ENCODE measurements around the gene LIMS1.

LIMS1 gene

DNA sequence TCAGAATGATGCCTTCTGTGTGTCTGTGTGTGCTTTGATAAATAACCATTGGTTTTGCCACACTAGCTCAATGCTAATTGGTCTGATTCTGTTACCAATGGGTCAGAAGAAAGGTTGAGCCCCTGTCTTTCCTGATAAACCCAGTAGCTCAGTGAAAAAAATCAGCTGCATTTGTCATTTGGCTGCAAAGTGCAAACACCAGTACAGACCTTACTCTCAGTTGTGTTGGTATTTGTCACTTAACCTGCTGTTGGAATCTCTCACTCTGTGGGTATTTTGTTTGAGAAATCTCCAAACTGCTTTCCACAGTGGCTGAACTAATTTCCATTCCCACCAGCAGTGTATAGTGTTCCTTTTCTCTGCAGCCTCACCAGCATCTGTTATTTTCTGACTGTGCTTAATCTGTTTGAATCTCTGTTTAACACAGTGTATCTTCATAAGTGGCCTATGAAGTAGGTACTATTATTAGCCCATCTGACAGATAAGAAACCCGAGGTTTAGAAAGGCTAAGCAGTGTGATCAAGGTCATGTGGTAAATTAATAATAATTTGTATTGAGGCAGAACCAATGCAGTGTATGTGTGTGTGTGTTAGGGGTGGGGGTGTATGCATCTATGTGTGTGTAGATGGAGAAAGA, 26.7 kb downstream of the LIMS1 start:
- Mint-ChIP-seq H3K4me1 (peaks cover 6% of the 10 kb centered on the region), H3K27me3 (no peaks in the 10 kb centered on the region), H3K36me3 (no peaks in the 10 kb centered on the region), H3K4me3 (no peak overlapping the region), H3K27ac (no peak overlapping the region), H3K9me3 (no peaks in the 10 kb centered on the region)
- no peak for DNase-seq
- CTCF ChIA-PET: no interaction called here

DNA sequence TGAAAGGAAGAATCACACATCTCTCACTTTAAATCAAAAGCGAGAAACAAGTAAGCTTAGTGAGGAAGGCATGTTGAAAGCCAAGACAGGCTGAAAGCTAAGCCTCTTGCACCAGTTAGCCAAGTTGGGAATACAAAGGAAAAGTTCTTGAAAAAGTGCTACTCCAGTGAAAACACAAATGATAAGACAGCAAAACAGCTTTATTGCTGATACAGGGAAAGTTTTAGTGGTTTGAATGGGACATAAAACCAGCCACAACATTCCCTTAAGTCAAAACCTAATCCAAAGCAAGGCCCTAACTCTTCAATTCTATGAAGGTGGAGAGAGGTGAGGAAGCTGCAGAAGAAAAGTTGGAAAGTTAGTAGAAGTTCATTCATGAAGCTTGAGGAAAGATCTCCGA, 28.0 kb downstream of the LIMS1 start:
- H3K27me3 Mint-ChIP-seq: no peaks in the 10 kb centered on the region
- no peaks in the 10 kb centered on the region for H3K9me3 Mint-ChIP-seq
- CTCF ChIA-PET: interaction anchor here (1.0 kb wide), 1 partner anchor 22 kb away, joined by 3 read pairs; no protein-coding TSS in a partner anchor

DNA sequence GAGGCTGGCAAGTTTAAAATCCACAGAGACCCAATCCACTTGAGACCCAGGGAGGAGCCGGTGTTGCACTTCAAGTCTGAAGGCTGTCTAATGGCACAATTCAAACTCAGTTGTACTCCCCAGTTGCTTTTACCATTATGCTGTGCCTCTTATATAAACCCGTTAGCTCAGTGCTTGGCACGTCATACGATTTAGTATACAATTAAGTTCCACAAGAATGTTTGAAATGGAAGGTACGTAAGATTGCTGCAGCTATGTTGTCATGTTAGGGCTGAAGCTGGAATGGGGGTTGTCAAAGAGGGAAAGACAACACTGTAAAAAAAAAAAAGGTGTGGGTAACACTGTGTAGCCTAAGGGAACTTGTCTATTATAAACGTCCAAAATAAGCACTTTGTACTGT, 30.2 kb downstream of the LIMS1 start:
- CTCF ChIA-PET: no interaction called here
- no peak overlapping the region for H3K27ac Mint-ChIP-seq
- no peaks in the 10 kb centered on the region for H3K27me3 Mint-ChIP-seq
- H3K9me3 Mint-ChIP-seq: no peaks in the 10 kb centered on the region
- peaks cover 2% of the 10 kb centered on the region for H3K36me3 Mint-ChIP-seq
- peaks cover 9% of the 10 kb centered on the region for H3K4me1 Mint-ChIP-seq
- no peak overlapping the region for H3K4me3 Mint-ChIP-seq
- no peak for DNase-seq

More for the DNA sequence above, 28.0 kb downstream of the LIMS1 start:
- DNase-seq: no peak
- peaks cover 9% of the 10 kb centered on the region for H3K4me1 Mint-ChIP-seq
- H3K4me3 Mint-ChIP-seq: no peak overlapping the region
- no peaks in the 10 kb centered on the region for H3K36me3 Mint-ChIP-seq
- H3K27ac Mint-ChIP-seq: no peak overlapping the region

GRCh38 chr2:108565778-108566375, 31.6 kb downstream of the LIMS1 start:
- Mint-ChIP-seq H3K36me3 (peaks cover 2% of the 10 kb centered on the region), H3K9me3 (no peaks in the 10 kb centered on the region), H3K27me3 (no peaks in the 10 kb centered on the region), H3K4me3 (no peak overlapping the region), H3K4me1 (peaks cover 9% of the 10 kb centered on the region), H3K27ac (peak overlapping the region; percentile 70)
- CTCF ChIA-PET: interaction anchor here (1.0 to 1.8 kb wide), 3 partner anchors 18 to 71 kb away, joined by 3 to 7 read pairs (median 6); no protein-coding TSS in a partner anchor
- no peak for DNase-seq

DNA sequence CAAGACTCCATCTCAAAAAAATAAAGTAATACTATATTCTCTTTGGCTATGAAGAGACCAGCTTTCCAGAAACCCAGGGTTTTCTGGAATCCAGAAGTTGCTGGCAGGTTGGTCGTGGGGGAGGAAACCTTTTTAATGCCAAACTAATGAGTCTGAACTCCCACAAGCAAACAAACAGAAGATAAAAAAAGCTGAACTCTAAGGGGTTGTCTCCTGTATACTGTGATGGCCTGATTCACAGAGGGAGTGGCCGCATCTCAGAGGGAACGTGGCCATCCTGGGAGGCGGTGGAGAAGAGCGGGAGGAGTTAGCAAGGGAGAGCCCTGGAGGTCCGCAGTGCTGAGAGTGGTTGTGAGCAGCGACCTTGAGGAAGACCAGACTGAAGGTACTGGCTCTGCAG, 36.1 kb downstream of the LIMS1 start:
- CTCF ChIA-PET: interaction anchor here (1.2 kb wide), 1 partner anchor 18 kb away, joined by 3 read pairs; no protein-coding TSS in a partner anchor
- no peak overlapping the region for H3K27ac Mint-ChIP-seq
- H3K36me3 Mint-ChIP-seq: peaks cover 2% of the 10 kb centered on the region
- H3K9me3 Mint-ChIP-seq: no peaks in the 10 kb centered on the region
- DNase-seq: no peak
- H3K4me1 Mint-ChIP-seq: peaks cover 9% of the 10 kb centered on the region
- no peaks in the 10 kb centered on the region for H3K27me3 Mint-ChIP-seq
- no peak overlapping the region for H3K4me3 Mint-ChIP-seq

DNA sequence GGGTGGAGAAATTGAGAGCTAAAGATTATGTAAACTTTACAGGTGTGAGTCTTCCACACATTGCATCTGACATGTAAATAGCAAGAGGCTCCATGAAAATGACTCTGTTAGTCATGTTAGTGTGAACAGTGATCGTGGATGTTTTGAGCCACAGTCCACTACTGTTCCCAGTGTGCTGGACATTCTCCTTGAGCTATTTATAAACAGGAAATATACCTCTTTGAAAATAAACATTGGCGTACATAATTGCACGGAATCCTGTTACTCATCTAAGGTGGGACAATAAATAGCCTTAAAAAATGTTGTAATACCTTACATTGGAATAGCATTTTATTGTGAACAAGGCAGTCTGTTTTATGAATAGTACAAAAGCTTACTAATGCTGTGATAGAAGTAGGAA, 37.0 kb downstream of the LIMS1 start:
- DNase-seq: no peak
- peaks cover 2% of the 10 kb centered on the region for H3K4me1 Mint-ChIP-seq
- H3K9me3 Mint-ChIP-seq: no peaks in the 10 kb centered on the region
- CTCF ChIA-PET: interaction anchor here (0.9 to 1.2 kb wide), 3 partner anchors 17 to 65 kb away, joined by 3 to 5 read pairs (median 3); no protein-coding TSS in a partner anchor
- H3K27me3 Mint-ChIP-seq: no peaks in the 10 kb centered on the region
- no peak overlapping the region for H3K27ac Mint-ChIP-seq
- no peak overlapping the region for H3K4me3 Mint-ChIP-seq
- peaks cover 2% of the 10 kb centered on the region for H3K36me3 Mint-ChIP-seq

DNA sequence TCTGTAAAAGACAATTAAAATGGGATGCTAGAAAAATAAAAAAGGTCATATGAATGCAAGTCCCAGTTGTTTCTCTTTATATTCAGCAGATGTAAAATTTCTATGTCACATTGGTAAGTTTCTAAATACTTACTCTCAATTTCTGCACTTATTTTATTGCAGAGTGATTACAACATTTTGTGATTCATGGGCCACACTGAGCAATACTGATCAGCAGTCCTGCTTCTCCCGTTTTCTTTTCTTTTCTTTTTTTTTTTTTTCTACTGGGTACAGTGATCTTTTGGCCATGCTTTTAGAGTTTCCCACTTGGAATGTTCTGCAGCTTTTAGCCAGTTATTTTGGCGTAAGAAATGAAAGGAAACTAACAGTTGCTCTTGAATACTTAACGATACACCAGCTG, 38.8 kb downstream of the LIMS1 start:
- Mint-ChIP-seq H3K27ac (no peak overlapping the region), H3K36me3 (peaks cover 2% of the 10 kb centered on the region), H3K4me3 (no peak overlapping the region), H3K4me1 (no peaks in the 10 kb centered on the region), H3K27me3 (no peaks in the 10 kb centered on the region), H3K9me3 (no peaks in the 10 kb centered on the region)
- CTCF ChIA-PET: interaction anchor here (3.3 kb wide), 1 partner anchor 11 kb away, joined by 14 read pairs; no protein-coding TSS in a partner anchor
- no peak for DNase-seq

- CTCF ChIA-PET: interaction anchor here (3.3 kb wide), 1 partner anchor 10 kb away, joined by 14 read pairs; no protein-coding TSS in a partner anchor
- Mint-ChIP-seq H3K4me1 (no peaks in the 10 kb centered on the region), H3K27ac (no peak overlapping the region), H3K4me3 (no peak overlapping the region), H3K27me3 (no peaks in the 10 kb centered on the region), H3K9me3 (no peaks in the 10 kb centered on the region), H3K36me3 (no peaks in the 10 kb centered on the region)
- no peak for DNase-seq
These were observed 40.1 kb downstream of the LIMS1 start for GRCh38 chr2:108574332-108574731.

GRCh38 chr2:108575132-108575966, 41.1 kb downstream of the LIMS1 start:
- no peak overlapping the region for H3K27ac Mint-ChIP-seq
- CTCF ChIA-PET: interaction anchor here (3.3 kb wide), 1 partner anchor 9 kb away, joined by 14 read pairs; no protein-coding TSS in a partner anchor
- DNase-seq: no peak
- H3K36me3 Mint-ChIP-seq: no peaks in the 10 kb centered on the region
- H3K27me3 Mint-ChIP-seq: no peaks in the 10 kb centered on the region
- no peak overlapping the region for H3K4me3 Mint-ChIP-seq
- H3K9me3 Mint-ChIP-seq: no peaks in the 10 kb centered on the region
- no peaks in the 10 kb centered on the region for H3K4me1 Mint-ChIP-seq

- no peak overlapping the region for H3K4me3 Mint-ChIP-seq
- DNase-seq: no peak
- no peaks in the 10 kb centered on the region for H3K4me1 Mint-ChIP-seq
- H3K9me3 Mint-ChIP-seq: no peaks in the 10 kb centered on the region
- H3K36me3 Mint-ChIP-seq: no peaks in the 10 kb centered on the region
- no peak overlapping the region for H3K27ac Mint-ChIP-seq
- CTCF ChIA-PET: no interaction called here
- no peaks in the 10 kb centered on the region for H3K27me3 Mint-ChIP-seq
These were observed 42.8 kb downstream of the LIMS1 start for GRCh38 chr2:108577099-108577498.

GRCh38 chr2:108579623-108580022, 45.4 kb downstream of the LIMS1 start:
- Mint-ChIP-seq H3K36me3 (no peaks in the 10 kb centered on the region), H3K27ac (no peak overlapping the region), H3K4me3 (no peak overlapping the region), H3K27me3 (no peaks in the 10 kb centered on the region), H3K9me3 (no peaks in the 10 kb centered on the region), H3K4me1 (peaks cover 7% of the 10 kb centered on the region)
- DNase-seq: no peak
- CTCF ChIA-PET: no interaction called here

DNA sequence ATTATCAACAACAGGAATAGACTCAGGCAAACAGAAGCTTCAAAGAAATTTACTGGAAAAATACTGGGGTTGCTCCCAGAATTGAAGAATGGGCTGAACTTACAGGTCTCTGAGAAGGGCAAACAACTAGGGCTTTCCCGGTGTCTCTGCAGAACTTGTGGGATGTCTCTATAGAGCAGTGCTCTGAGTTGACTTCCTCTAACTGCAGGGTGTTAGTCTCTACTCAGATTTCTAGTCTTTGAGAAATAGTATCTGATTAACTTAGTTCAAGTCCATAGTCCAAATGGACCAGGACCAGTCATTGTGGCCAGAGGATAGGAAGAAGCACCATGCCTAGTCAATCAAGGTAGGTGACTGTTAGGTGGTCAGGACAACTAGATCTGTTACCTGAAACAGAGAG, 45.8 kb downstream of the LIMS1 start:
- Mint-ChIP-seq H3K9me3 (no peaks in the 10 kb centered on the region), H3K36me3 (no peaks in the 10 kb centered on the region), H3K4me1 (peaks cover 7% of the 10 kb centered on the region), H3K27ac (no peak overlapping the region), H3K27me3 (no peaks in the 10 kb centered on the region), H3K4me3 (no peak overlapping the region)
- no peak for DNase-seq
- CTCF ChIA-PET: no interaction called here

GRCh38 chr2:108583903-108584520, 49.7 kb downstream of the LIMS1 start:
- Mint-ChIP-seq H3K9me3 (no peaks in the 10 kb centered on the region), H3K36me3 (no peaks in the 10 kb centered on the region), H3K27ac (no peak overlapping the region), H3K4me3 (no peak overlapping the region), H3K27me3 (no peaks in the 10 kb centered on the region), H3K4me1 (peaks cover 16% of the 10 kb centered on the region)
- DNase-seq: peak; percentile 73
- CTCF ChIA-PET: interaction anchor here (0.6 to 2.1 kb wide), 21 partner anchors 10 to 648 kb away, joined by 3 to 15 read pairs (median 3); no protein-coding TSS in a partner anchor

DNA sequence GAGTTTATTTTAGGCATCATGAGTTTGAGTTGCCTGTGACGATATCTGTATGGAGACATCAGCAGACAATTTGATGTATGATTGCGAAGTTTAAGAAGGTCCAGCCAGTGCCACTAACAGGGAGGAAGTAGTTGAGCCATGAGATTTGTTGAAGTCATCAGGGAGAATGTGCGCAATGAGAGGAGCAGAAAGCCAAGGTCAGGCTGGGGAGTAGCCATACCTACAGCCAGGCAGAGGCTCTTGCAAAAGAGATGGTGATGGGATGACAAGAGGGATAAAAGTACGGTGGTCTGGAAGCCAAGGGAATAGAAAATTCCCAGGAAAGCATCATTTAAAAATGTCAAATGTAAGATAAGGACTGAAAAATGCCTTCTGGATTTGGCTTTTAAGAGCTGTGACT, 51.2 kb downstream of the LIMS1 start:
- Mint-ChIP-seq H3K4me3 (no peak overlapping the region), H3K4me1 (peaks cover 18% of the 10 kb centered on the region), H3K9me3 (no peaks in the 10 kb centered on the region), H3K27me3 (no peaks in the 10 kb centered on the region), H3K27ac (no peak overlapping the region), H3K36me3 (no peaks in the 10 kb centered on the region)
- CTCF ChIA-PET: interaction anchor here (1.3 to 2.1 kb wide), 4 partner anchors 8 to 399 kb away, joined by 3 to 15 read pairs (median 14); no protein-coding TSS in a partner anchor
- no peak for DNase-seq
